DOHH2 (cell line): Measurements from ENCODE around the gene MAMDC2.

Source experiments
- H3F3A ChIP-seq: fragments of 200-600 bp; sonication (generic), shearing (Covaris generic); 2 replicates; pipeline ENCODE4 v1.6.0; 2016; ENCODE audit warnings: antibody characterized with exemption, mild to moderate bottlenecking; ENCODE audit not compliant: control insufficient read depth, insufficient read depth
- H3K27ac ChIP-seq: fragments of 200-600 bp; sonication (generic); 2 replicates; pipeline ENCODE4 v1.5.1; 2014; ENCODE audit warnings: low read depth, mild to moderate bottlenecking, low read length, moderate library complexity
- H3K27me3 ChIP-seq: fragments of 200-600 bp; sonication (generic); 2 replicates; pipeline ENCODE4 v1.6.1; 2014; ENCODE audit warnings: mild to moderate bottlenecking, low read length, mixed read lengths; ENCODE audit not compliant: control insufficient read depth
- H3K36me3 ChIP-seq: fragments of 200-600 bp; sonication (generic); 2 replicates; pipeline ENCODE4 v1.6.1; 2014; ENCODE audit warnings: mild to moderate bottlenecking, low read length, moderate library complexity, mixed read lengths; ENCODE audit not compliant: control insufficient read depth
- H3K4me1 ChIP-seq: fragments of 200-600 bp; sonication (generic); 2 replicates; pipeline ENCODE4 v1.6.1; 2014; ENCODE audit warnings: mild to moderate bottlenecking, low read length, mixed read lengths; ENCODE audit not compliant: control insufficient read depth
- H3K4me2 ChIP-seq: fragments of 200-600 bp; sonication (generic); 2 replicates; pipeline ENCODE4 v1.6.0; 2014; ENCODE audit warnings: mild to moderate bottlenecking, low read length, moderate library complexity
- H3K4me3 ChIP-seq: fragments of 200-600 bp; sonication (generic); 2 replicates; pipeline ENCODE4 v1.5.1; 2014; ENCODE audit warnings: mild to moderate bottlenecking, low read length, mixed read lengths
- H3K79me2 ChIP-seq: fragments of 200-600 bp; sonication (generic); 2 replicates; pipeline ENCODE4 v1.6.1; 2014; ENCODE audit warnings: mild to moderate bottlenecking, low read length, mixed read lengths; ENCODE audit not compliant: control insufficient read depth
- H3K9me2 ChIP-seq: fragments of 200-600 bp; sonication (generic); replicated peaks from 2 replicates; pipeline ENCODE4 v1.6.1; 2014; ENCODE audit warnings: mild to moderate bottlenecking, low read length, mixed read lengths; ENCODE audit not compliant: control insufficient read depth
- H3K9me3 ChIP-seq: fragments of 200-600 bp; sonication (generic); 2 replicates; pipeline ENCODE4 v1.6.1; 2014; ENCODE audit warnings: antibody characterized with exemption, low read length, mixed read lengths; ENCODE audit not compliant: control insufficient read depth, insufficient read depth
- H4K20me1 ChIP-seq: fragments of 200-600 bp; sonication (generic); 2 replicates; pipeline ENCODE4 v1.6.0; 2014; ENCODE audit warnings: low read depth, mild to moderate bottlenecking, antibody characterized with exemption, low read length, moderate library complexity; ENCODE audit not compliant: control insufficient read depth, insufficient read depth
- EZH2phosphoT487 ChIP-seq: fragments of 200-600 bp; sonication (generic); IDR thresholded peaks from 2 replicates; pipeline ENCODE4 v1.6.1; 2017; ENCODE audit warnings: borderline replicate concordance, mild to moderate bottlenecking, antibody characterized with exemption, low read length, moderate library complexity, mixed read lengths
- TF ChIP-seq, protein P1 (sequence below): fragments of 200-600 bp; sonication (generic); IDR thresholded peaks from one replicate; pipeline ENCODE4 v1.5.1; 2014; ENCODE audit warnings: antibody characterized with exemption, mild to moderate bottlenecking, low read depth, low read length; ENCODE audit not compliant: poor library complexity, severe bottlenecking

The MAMDC2 gene

DNA sequence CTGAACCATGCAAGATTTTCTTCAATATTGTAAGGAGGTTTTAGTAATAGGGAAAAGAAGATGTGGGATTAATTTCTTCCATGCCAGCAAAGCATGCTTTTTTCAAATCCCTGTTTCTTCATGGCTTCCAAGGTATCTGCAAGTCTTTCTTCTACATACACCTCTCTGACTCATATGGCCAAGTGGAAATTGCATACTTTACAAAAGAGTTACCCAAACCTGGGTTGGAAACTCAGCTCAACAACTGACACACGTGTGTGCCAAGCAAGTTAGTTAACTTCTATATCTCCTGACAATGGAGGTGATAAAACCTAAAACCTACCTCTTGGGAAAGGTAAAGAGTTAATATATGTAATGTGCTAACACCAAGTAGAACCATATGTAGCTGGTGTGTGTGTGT is 28.5 kb upstream of the MAMDC2 start:
- H3K4me1 ChIP-seq = no peaks in the 10 kb centered on the region
- no peak for TF ChIP-seq EZH2phosphoT487
- TF ChIP-seq, protein P1, sequence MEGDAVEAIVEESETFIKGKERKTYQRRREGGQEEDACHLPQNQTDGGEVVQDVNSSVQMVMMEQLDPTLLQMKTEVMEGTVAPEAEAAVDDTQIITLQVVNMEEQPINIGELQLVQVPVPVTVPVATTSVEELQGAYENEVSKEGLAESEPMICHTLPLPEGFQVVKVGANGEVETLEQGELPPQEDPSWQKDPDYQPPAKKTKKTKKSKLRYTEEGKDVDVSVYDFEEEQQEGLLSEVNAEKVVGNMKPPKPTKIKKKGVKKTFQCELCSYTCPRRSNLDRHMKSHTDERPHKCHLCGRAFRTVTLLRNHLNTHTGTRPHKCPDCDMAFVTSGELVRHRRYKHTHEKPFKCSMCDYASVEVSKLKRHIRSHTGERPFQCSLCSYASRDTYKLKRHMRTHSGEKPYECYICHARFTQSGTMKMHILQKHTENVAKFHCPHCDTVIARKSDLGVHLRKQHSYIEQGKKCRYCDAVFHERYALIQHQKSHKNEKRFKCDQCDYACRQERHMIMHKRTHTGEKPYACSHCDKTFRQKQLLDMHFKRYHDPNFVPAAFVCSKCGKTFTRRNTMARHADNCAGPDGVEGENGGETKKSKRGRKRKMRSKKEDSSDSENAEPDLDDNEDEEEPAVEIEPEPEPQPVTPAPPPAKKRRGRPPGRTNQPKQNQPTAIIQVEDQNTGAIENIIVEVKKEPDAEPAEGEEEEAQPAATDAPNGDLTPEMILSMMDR = no peak
- H3K36me3 ChIP-seq = no peaks in the 10 kb centered on the region
- H4K20me1 ChIP-seq = no peaks in the 10 kb centered on the region
- H3K9me3 ChIP-seq = no peaks in the 10 kb centered on the region
- no peak overlapping the region for H3K27ac ChIP-seq
- no peak overlapping the region for H3K4me3 ChIP-seq
- H3K27me3 ChIP-seq = no peaks in the 10 kb centered on the region
- H3K9me2 ChIP-seq = no peaks in the 10 kb centered on the region
- no peaks in the 10 kb centered on the region for H3K79me2 ChIP-seq
- H3K4me2 ChIP-seq = no peak overlapping the region
- no peaks in the 10 kb centered on the region for H3F3A ChIP-seq

- Histone ChIP-seq H3K4me3 (no peak overlapping the region), H3K4me2 (no peak overlapping the region), H3K9me2 (no peaks in the 10 kb centered on the region), H3K79me2 (no peaks in the 10 kb centered on the region), H3K36me3 (no peaks in the 10 kb centered on the region), H3F3A (no peaks in the 10 kb centered on the region), H3K27me3 (no peaks in the 10 kb centered on the region), H3K27ac (no peak overlapping the region), H3K4me1 (no peaks in the 10 kb centered on the region), H3K9me3 (peaks cover 3% of the 10 kb centered on the region; the same call in 1 of the 2 replicates), H4K20me1 (no peaks in the 10 kb centered on the region)
- TF ChIP-seq EZH2phosphoT487 = no peak
- TF ChIP-seq, protein P1 = no peak
Observed at GRCh38 chr9:70020217-70020616, 23.4 kb upstream of the MAMDC2 start.

GRCh38 chr9:70020991-70021571 is 22.6 kb upstream of the MAMDC2 start:
- no peak overlapping the region for H3K27ac ChIP-seq
- TF ChIP-seq EZH2phosphoT487 = no peak
- TF ChIP-seq, protein P1 = no peak

More at GRCh38 chr9:70020991-70021571, 22.6 kb upstream of the MAMDC2 start:
- Histone ChIP-seq H3K36me3 (no peaks in the 10 kb centered on the region), H3K9me2 (no peaks in the 10 kb centered on the region), H3K9me3 (peaks cover 7% of the 10 kb centered on the region; the same call in 1 of the 2 replicates), H3F3A (no peaks in the 10 kb centered on the region), H3K4me1 (no peaks in the 10 kb centered on the region), H3K27me3 (no peaks in the 10 kb centered on the region), H4K20me1 (no peaks in the 10 kb centered on the region), H3K79me2 (no peaks in the 10 kb centered on the region), H3K4me3 (no peak overlapping the region), H3K4me2 (no peak overlapping the region)
